ENCODE data around the gene CD200R1. TPM values are rescaled to one million over a fixed set of nuclear protein-coding genes. Genes with fewer than 3 reads are reported as not detected.

CD200R1 gene
- polyA plus RNA-seq, 1 experiment: not detected

- no peak for DNase-seq (ENCODE audit: low read depth)
- no peaks in the 10 kb centered on the region for H3K27me3 ChIP-seq (ENCODE audit: control insufficient read depth, insufficient read depth, low read length)
- TF ChIP-seq, protein P1, sequence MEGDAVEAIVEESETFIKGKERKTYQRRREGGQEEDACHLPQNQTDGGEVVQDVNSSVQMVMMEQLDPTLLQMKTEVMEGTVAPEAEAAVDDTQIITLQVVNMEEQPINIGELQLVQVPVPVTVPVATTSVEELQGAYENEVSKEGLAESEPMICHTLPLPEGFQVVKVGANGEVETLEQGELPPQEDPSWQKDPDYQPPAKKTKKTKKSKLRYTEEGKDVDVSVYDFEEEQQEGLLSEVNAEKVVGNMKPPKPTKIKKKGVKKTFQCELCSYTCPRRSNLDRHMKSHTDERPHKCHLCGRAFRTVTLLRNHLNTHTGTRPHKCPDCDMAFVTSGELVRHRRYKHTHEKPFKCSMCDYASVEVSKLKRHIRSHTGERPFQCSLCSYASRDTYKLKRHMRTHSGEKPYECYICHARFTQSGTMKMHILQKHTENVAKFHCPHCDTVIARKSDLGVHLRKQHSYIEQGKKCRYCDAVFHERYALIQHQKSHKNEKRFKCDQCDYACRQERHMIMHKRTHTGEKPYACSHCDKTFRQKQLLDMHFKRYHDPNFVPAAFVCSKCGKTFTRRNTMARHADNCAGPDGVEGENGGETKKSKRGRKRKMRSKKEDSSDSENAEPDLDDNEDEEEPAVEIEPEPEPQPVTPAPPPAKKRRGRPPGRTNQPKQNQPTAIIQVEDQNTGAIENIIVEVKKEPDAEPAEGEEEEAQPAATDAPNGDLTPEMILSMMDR (IDR thresholded peaks at IDR 0.05; ENCODE audit: insufficient read depth, low read depth, low read length): no peak
- peaks cover 13% of the 10 kb centered on the region for H3K36me3 ChIP-seq (ENCODE audit: control insufficient read depth, insufficient read depth, low read length)
- POLR2A ChIA-PET: no interaction called here
- no peak overlapping the region for H3K4me3 ChIP-seq (ENCODE audit: low read depth, low read length)
- CTCF ChIA-PET: interaction anchor here (0.6 kb wide), 1 partner anchor 497 kb away, joined by 3 read pairs; no protein-coding TSS in a partner anchor
Measured at GRCh38 chr3:113002037-113002436, 27.1 kb upstream of the CD200R1 start.

DNA sequence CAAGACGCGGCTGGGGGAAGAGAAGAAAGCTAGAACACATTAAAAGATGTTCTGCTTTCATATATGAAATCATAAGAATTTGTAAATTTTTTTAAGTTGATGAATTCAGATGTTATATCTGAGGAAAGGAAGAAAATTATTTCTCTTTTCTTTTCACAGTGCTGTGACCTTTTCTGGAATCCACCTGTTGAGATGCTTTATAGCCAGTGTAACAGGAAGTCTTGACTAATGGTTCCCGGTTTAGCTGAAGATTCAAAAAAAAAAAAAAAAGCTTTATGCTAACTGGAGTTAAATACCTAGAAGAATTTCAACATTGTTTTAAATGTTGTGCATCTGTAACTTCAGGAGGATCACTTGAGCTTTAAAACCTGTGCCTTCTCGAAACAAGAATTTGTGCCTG lies 25.8 kb upstream of the CD200R1 start:
- TF ChIP-seq, protein P1 (IDR thresholded peaks at IDR 0.05; ENCODE audit: insufficient read depth, low read depth, low read length): no peak
- no peak for DNase-seq (ENCODE audit: low read depth)
- Histone ChIP-seq H3K36me3 (ENCODE audit: control insufficient read depth, insufficient read depth, low read length) (peaks cover 11% of the 10 kb centered on the region), H3K27me3 (ENCODE audit: control insufficient read depth, insufficient read depth, low read length) (no peaks in the 10 kb centered on the region), H3K4me3 (ENCODE audit: low read depth, low read length) (no peak overlapping the region)
- CTCF ChIA-PET: interaction anchor here (0.7 kb wide), 1 partner anchor 13 kb away, joined by 3 read pairs; no protein-coding TSS in a partner anchor
- POLR2A ChIA-PET: interaction anchor here (0.6 kb wide), 1 partner anchor 358 kb away, joined by 3 read pairs; no protein-coding TSS in a partner anchor

DNA sequence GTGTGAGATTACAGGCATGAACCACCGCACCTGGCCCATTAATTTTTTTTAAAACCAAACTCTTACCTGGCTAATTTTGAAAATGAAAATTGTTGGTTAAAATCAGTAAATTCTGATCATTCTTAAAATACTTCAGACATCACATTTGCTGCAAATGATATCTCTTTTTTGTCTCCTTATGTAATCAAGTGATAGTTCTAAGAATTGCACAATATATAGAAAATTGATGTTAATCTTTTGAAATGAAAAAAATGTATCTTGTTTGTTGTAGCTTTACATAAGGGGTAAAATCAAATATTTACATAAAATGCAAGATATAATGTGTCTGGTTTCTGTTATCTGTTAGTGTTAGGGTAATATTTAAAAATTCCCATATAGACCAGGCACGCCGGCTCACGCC lies 20.9 kb upstream of the CD200R1 start:
- Histone ChIP-seq H3K36me3 (ENCODE audit: control insufficient read depth, insufficient read depth, low read length) (peaks cover 3% of the 10 kb centered on the region), H3K4me3 (ENCODE audit: low read depth, low read length) (no peak overlapping the region), H3K27me3 (ENCODE audit: control insufficient read depth, insufficient read depth, low read length) (no peaks in the 10 kb centered on the region)
- TF ChIP-seq, protein P1 (IDR thresholded peaks at IDR 0.05; ENCODE audit: insufficient read depth, low read depth, low read length): no peak
- ChIA-PET POLR2A (no interaction called here), CTCF (no interaction called here)
- no peak for DNase-seq (ENCODE audit: low read depth)

GRCh38 chr3:112990672-112991602 lies 16.0 kb upstream of the CD200R1 start, which contains the start of gene GTPBP8:
GTPBP8 (plus strand) TSS chr3:112990984; CDS start chr3:112991000, 16 bp downstream.
- POLR2A ChIA-PET: no interaction called here
- peak within 1 kb of the TSS; percentile 98 for H3K4me3 ChIP-seq (ENCODE audit: low read depth, low read length)
- DNase-seq (ENCODE audit: low read depth): peak; percentile 50
- H3K27me3 ChIP-seq (ENCODE audit: control insufficient read depth, insufficient read depth, low read length): no peaks in the 10 kb centered on the region
- H3K36me3 ChIP-seq (ENCODE audit: control insufficient read depth, insufficient read depth, low read length): peaks cover 2% of the 10 kb centered on the region; the same call in 1 of the 2 replicates
- TF ChIP-seq, protein P1 (IDR thresholded peaks at IDR 0.05; ENCODE audit: insufficient read depth, low read depth, low read length): peak; percentile 21; the same call in 1 of the 2 replicates
- CTCF ChIA-PET: interaction anchor here (0.7 to 3.1 kb wide), 3 partner anchors 12 to 348 kb away, joined by 3 to 12 read pairs (median 4); no protein-coding TSS in a partner anchor

- ChIA-PET CTCF (interaction anchor here (1.2 to 1.4 kb wide), 2 partner anchors 9 to 345 kb away, joined by 3 to 6 read pairs; no protein-coding TSS in a partner anchor), POLR2A (no interaction called here)
- TF ChIP-seq, protein P1 (IDR thresholded peaks at IDR 0.05; ENCODE audit: insufficient read depth, low read depth, low read length): no peak
- Histone ChIP-seq H3K27me3 (ENCODE audit: control insufficient read depth, insufficient read depth, low read length) (no peaks in the 10 kb centered on the region), H3K36me3 (ENCODE audit: control insufficient read depth, insufficient read depth, low read length) (no peaks in the 10 kb centered on the region), H3K4me3 (ENCODE audit: low read depth, low read length) (no peak overlapping the region)
- no peak for DNase-seq (ENCODE audit: low read depth)
Measured at GRCh38 chr3:112987710-112988334, 12.9 kb upstream of the CD200R1 start.
